Amniotic stem cell (primary cell): ENCODE results near the gene SPATA13.
"Not testable (repeated sequence)": the region's sequence is repeated elsewhere in the genome, so short reads cannot be mapped to it uniquely, and the experiment has no call there.

ENCODE experiments used
- DNase-seq: peaks from one replicate; lab custom pipeline; 2025; lab: John Stamatoyannopoulos, UW

The SPATA13 gene

GRCh38 chr13:24280720-24281119, 120.2 kb downstream of the SPATA13 start:
- no peak for DNase-seq

- no peak for DNase-seq
Observed at GRCh38 chr13:24281188-24282008, 120.9 kb downstream of the SPATA13 start.

GRCh38 chr13:24282256-24282655, 121.7 kb downstream of the SPATA13 start:
- no peak for DNase-seq

- DNase-seq, result no peak
Observed at GRCh38 chr13:24284889-24285565, 124.5 kb downstream of the SPATA13 start.

GRCh38 chr13:24286624-24287023, 126.1 kb downstream of the SPATA13 start:
- no peak for DNase-seq

GRCh38 chr13:24287748-24288287, 127.3 kb downstream of the SPATA13 start:
- DNase-seq, result no peak

GRCh38 chr13:24288870-24289269, 128.3 kb downstream of the SPATA13 start:
- no peak for DNase-seq

GRCh38 chr13:24290280-24290932, 129.9 kb downstream of the SPATA13 start:
- no peak for DNase-seq

GRCh38 chr13:24292481-24292880, 132.0 kb downstream of the SPATA13 start:
- no peak for DNase-seq

- DNase-seq, result no peak
Observed at GRCh38 chr13:24293746-24294145, 133.2 kb downstream of the SPATA13 start.

- no peak for DNase-seq
Observed at GRCh38 chr13:24299488-24300114, 139.1 kb downstream of the SPATA13 start.

- no peak for DNase-seq
Observed at GRCh38 chr13:24301434-24301833, 140.9 kb downstream of the SPATA13 start.

GRCh38 chr13:24301911-24302310, 141.4 kb downstream of the SPATA13 start:
- no peak for DNase-seq

- no peak for DNase-seq
Observed at GRCh38 chr13:24304620-24305019, 144.1 kb downstream of the SPATA13 start.

GRCh38 chr13:24306632-24307031, 146.1 kb downstream of the SPATA13 start:
- peak; percentile 19 for DNase-seq

GRCh38 chr13:24307211-24308067, 146.9 kb downstream of the SPATA13 start:
- no peak for DNase-seq

GRCh38 chr13:24308068-24308445, 147.5 kb downstream of the SPATA13 start:
- no peak for DNase-seq

- no peak for DNase-seq
Observed at GRCh38 chr13:24308488-24309020, 148.0 kb downstream of the SPATA13 start.

GRCh38 chr13:24309300-24309699, 148.8 kb downstream of the SPATA13 start, which contains the start of gene C1QTNF9:
TSS of gene C1QTNF9 (plus strand) at chr13:24309580. CDS start at chr13:24316004, 6,424 bp downstream.
- not testable (repeated sequence) for DNase-seq

GRCh38 chr13:24313439-24313838, 152.9 kb downstream of the SPATA13 start:
- DNase-seq, result no peak

- not testable (repeated sequence) for DNase-seq
Observed at GRCh38 chr13:24317835-24318234, 157.3 kb downstream of the SPATA13 start.
